CD14-positive monocyte (primary cell): Measurements from ENCODE around the gene CROT. TPM values are rescaled to one million over a fixed set of nuclear protein-coding genes. Genes with fewer than 3 reads are reported as not detected.

ENCODE experiments used
- DNase-seq, 3 donors: peaks; one replicate each; pipeline ENCODE4 v3.0.0-alpha.2; 2011 to 2022
- H2AFZ ChIP-seq: 2 replicates; pipeline ENCODE4 v1.6.0; 2012; ENCODE audit warnings: mild to moderate bottlenecking, low read depth, low read length, inconsistent platforms; ENCODE audit not compliant: insufficient read depth, poor library complexity, severe bottlenecking
- H3K27ac ChIP-seq, 2 donors: 1 replicate in 1 of 2; 2 replicates in 1 of 2; pipeline ENCODE4 v1.5.1; 2012 to 2013; ENCODE audit warnings: low read length in 2 of 2, control low read depth in 1 of 2, inconsistent platforms in 1 of 2, low read depth in 1 of 2, mild to moderate bottlenecking in 1 of 2
- H3K27me3 ChIP-seq, 2 donors: one replicate each; pipeline versions ENCODE4 v1.6.0 to v1.6.1; 2011 to 2013; ENCODE audit warnings: low read length in 2 of 2; ENCODE audit not compliant: control insufficient read depth in 2 of 2, insufficient read depth in 2 of 2
- H3K36me3 ChIP-seq, 2 donors: replicated peaks in 1 of 2; 1 replicate in 1 of 2; 2 replicates in 1 of 2; pipeline versions ENCODE4 v1.5.1 to v1.6.1; 2012 to 2013; ENCODE audit warnings: low read length in 2 of 2, control low read depth in 1 of 2, inconsistent platforms in 1 of 2, mild to moderate bottlenecking in 1 of 2; ENCODE audit not compliant: insufficient read depth in 2 of 2, control insufficient read depth in 1 of 2
- H3K4me1 ChIP-seq, 2 donors: 1 replicate in 1 of 2; 2 replicates in 1 of 2; pipeline versions ENCODE4 v1.5.1 to v1.6.1; 2012 to 2013; ENCODE audit warnings: low read length in 2 of 2, control low read depth in 1 of 2, inconsistent platforms in 1 of 2, mild to moderate bottlenecking in 1 of 2, moderate library complexity in 1 of 2; ENCODE audit not compliant: insufficient read depth in 2 of 2, control insufficient read depth in 1 of 2
- H3K4me2 ChIP-seq: replicated peaks from 2 replicates; pipeline ENCODE3; 2012; ENCODE audit warnings: low read length, moderate library complexity, mild to moderate bottlenecking; ENCODE audit not compliant: poor library complexity, severe bottlenecking; ENCODE audit errors: extremely low read depth
- H3K4me3 ChIP-seq, 3 experiments: fragments of 200-600 bp in 1 of 3; sonication (generic) in 1 of 3; replicated peaks in 1 of 3; 1 replicate in 2 of 3; 2 replicates in 1 of 3; pipeline ENCODE4 v1.5.1; 2011 to 2013; ENCODE audit warnings: low read length in 3 of 3, mild to moderate bottlenecking in 3 of 3, control low read depth in 2 of 3, low read depth in 2 of 3, inconsistent platforms in 1 of 3, moderate library complexity in 1 of 3
- H3K79me2 ChIP-seq: 2 replicates; pipeline ENCODE4 v1.6.0; 2012; ENCODE audit warnings: mild to moderate bottlenecking, control low read depth, inconsistent platforms, low read length, moderate library complexity; ENCODE audit not compliant: insufficient read depth
- H3K9ac ChIP-seq: 2 replicates; pipeline ENCODE4 v1.6.0; 2017; ENCODE audit warnings: low read length, mild to moderate bottlenecking; ENCODE audit not compliant: insufficient read depth, poor library complexity, severe bottlenecking
- H3K9me3 ChIP-seq, 2 donors: replicated peaks in 1 of 2; 1 replicate in 1 of 2; 2 replicates in 1 of 2; pipeline versions ENCODE4 v1.5.1 to v1.6.1; 2012 to 2013; ENCODE audit warnings: low read length in 2 of 2, control low read depth in 1 of 2; ENCODE audit not compliant: control insufficient read depth in 1 of 2, insufficient read depth in 1 of 2
- H4K20me1 ChIP-seq: 2 replicates; pipeline ENCODE4 v1.6.0; 2012; ENCODE audit warnings: mild to moderate bottlenecking, low read length, control low read depth, moderate library complexity; ENCODE audit not compliant: insufficient read depth
- H3K27ac Mint-ChIP-seq, 7 donors: one replicate each; pipeline ENCODE4 v1.8.0; 2020; ENCODE audit warnings: mild to moderate bottlenecking in 7 of 7, mixed read lengths in 7 of 7, moderate library complexity in 6 of 7, inconsistent platforms in 2 of 7
- H3K27me3 Mint-ChIP-seq, 3 donors: one replicate each; pipeline ENCODE4 v1.8.0; 2021 to 2022; ENCODE audit warnings: low read depth in 3 of 3, mild to moderate bottlenecking in 3 of 3, mixed read lengths in 3 of 3, moderate library complexity in 3 of 3, inconsistent platforms in 1 of 3
- H3K36me3 Mint-ChIP-seq, 2 donors: one replicate each; pipeline ENCODE4 v1.8.0; 2020; ENCODE audit warnings: mixed read lengths in 2 of 2, inconsistent platforms in 1 of 2, mild to moderate bottlenecking in 1 of 2
- H3K4me1 Mint-ChIP-seq: one replicate; pipeline ENCODE4 v1.8.0; 2020; ENCODE audit warnings: mild to moderate bottlenecking, mixed read lengths
- H3K4me3 Mint-ChIP-seq, 2 donors: one replicate each; pipeline ENCODE4 v1.8.0; 2020; ENCODE audit warnings: mild to moderate bottlenecking in 2 of 2, mixed read lengths in 2 of 2, moderate library complexity in 1 of 2
- H3K9me3 Mint-ChIP-seq, 7 donors: one replicate each; pipeline ENCODE4 v1.8.0; 2020 to 2022; ENCODE audit warnings: mixed read lengths in 7 of 7, mild to moderate bottlenecking in 6 of 7, moderate library complexity in 6 of 7, inconsistent platforms in 2 of 7
- WGBS: methylation state at CpG from one replicate; pipeline ENCODE4 v1.1.5; 2013; ENCODE audit warnings: missing lambda C conversion rate; ENCODE audit not compliant: insufficient coverage; 5-methylcytosine and 5-hydroxymethylcytosine counted together
- intact Hi-C, 2 donors: fragments of 100-400 bp; cut with micrococcal nuclease; formaldehyde crosslinking; loops; one replicate each; pipeline versions ENCODE4 v1.15.0 to v1.15.1; 2023
- polyA plus RNA-seq, 3 donors: library from polyadenylated mRNA; depleted of rRNA in 1 of 3; unstranded in 2 of 3; stranded (reverse) in 1 of 3; fragments of 300-500 nt in 2 of 3; fragments of >200 nt in 1 of 3; fragmentation: Illumina TruSeq in 2 of 3; gene quantifications; 1 replicate in 2 of 3; 2 replicates in 1 of 3; pipeline ENCODE4 v1.2.3, GENCODE V29; 2012 to 2021
- TF ChIP-seq, protein P1 (sequence below): fragments of 200-600 bp; IDR thresholded peaks from one replicate; pipeline ENCODE4 v1.8.0; 2022; ENCODE audit warnings: antibody characterized with exemption, mild to moderate bottlenecking

CROT gene
- polyA plus RNA-seq, 3 donors: 1.1 to 2.2 (median 1.4) TPM

DNA sequence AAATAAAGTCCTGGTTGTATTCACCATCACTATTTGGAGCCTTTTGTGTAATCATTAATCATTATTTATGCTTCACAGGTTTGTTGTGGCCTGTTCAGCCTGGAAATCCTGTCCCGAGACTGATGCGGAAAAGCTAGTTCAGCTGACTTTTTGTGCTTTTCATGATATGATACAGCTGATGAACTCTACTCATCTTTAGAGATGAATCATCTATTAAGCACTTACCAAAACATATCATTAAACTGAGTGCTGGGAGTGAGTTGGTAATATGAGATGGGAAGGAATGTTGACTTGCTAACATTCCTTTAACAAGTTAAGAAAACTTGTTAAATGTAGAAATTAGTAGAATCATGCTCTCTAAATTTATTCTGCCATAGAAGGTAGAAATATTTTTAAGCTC, 53.0 kb downstream of the CROT start:
- H3K4me1 ChIP-seq: no peaks in the 10 kb centered on the region
- no peak overlapping the region for H3K27ac ChIP-seq
- H3K4me2 ChIP-seq: no peak overlapping the region
- no peak for DNase-seq
- H3K36me3 Mint-ChIP-seq: peaks cover 8% of the 10 kb centered on the region in 2 donors
- H3K9me3 ChIP-seq: no peaks in the 10 kb centered on the region
- WGBS: no CpG with 5 or more reads among the region's 2 CpGs
- peaks cover 0 to 3% (median 0%) of the 10 kb centered on the region in 7 donors for H3K9me3 Mint-ChIP-seq
- TF ChIP-seq, protein P1, sequence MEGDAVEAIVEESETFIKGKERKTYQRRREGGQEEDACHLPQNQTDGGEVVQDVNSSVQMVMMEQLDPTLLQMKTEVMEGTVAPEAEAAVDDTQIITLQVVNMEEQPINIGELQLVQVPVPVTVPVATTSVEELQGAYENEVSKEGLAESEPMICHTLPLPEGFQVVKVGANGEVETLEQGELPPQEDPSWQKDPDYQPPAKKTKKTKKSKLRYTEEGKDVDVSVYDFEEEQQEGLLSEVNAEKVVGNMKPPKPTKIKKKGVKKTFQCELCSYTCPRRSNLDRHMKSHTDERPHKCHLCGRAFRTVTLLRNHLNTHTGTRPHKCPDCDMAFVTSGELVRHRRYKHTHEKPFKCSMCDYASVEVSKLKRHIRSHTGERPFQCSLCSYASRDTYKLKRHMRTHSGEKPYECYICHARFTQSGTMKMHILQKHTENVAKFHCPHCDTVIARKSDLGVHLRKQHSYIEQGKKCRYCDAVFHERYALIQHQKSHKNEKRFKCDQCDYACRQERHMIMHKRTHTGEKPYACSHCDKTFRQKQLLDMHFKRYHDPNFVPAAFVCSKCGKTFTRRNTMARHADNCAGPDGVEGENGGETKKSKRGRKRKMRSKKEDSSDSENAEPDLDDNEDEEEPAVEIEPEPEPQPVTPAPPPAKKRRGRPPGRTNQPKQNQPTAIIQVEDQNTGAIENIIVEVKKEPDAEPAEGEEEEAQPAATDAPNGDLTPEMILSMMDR: no peak
- H3K4me3 Mint-ChIP-seq: no peak overlapping the region
- no peaks in the 10 kb centered on the region for H3K79me2 ChIP-seq
- intact Hi-C loops: no loop called here
- no peak overlapping the region for H3K4me3 ChIP-seq
- H3K9ac ChIP-seq: no peak overlapping the region
- peaks cover 0 to 2% of the 10 kb centered on the region in 2 donors for H3K36me3 ChIP-seq
- no peak overlapping the region for H3K27ac Mint-ChIP-seq
- no peak overlapping the region for H2AFZ ChIP-seq
- H3K27me3 Mint-ChIP-seq: no peaks in the 10 kb centered on the region
- H4K20me1 ChIP-seq: no peaks in the 10 kb centered on the region
- no peaks in the 10 kb centered on the region for H3K27me3 ChIP-seq
- no peaks in the 10 kb centered on the region for H3K4me1 Mint-ChIP-seq

DNA sequence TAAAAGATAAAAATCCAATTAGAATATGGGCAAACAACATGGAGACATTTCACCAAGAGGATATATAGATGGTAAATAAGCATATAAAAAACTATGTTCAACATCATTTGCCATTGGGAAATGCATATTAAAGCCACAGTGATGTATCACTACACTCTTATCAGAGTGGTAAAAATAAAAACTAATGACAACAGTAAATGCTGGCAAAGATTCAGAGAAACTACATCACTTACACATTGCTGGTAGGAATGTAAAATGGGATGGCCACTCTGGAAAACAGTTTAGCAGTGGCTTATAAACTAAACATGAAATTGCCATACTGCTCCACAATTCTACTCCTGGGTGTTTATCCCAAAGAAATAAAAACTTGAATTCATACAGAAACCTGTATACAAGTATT, 59.2 kb downstream of the CROT start:
- Histone ChIP-seq H3K27ac (no peak overlapping the region), H3K4me1 (no peaks in the 10 kb centered on the region), H2AFZ (no peak overlapping the region), H4K20me1 (no peaks in the 10 kb centered on the region), H3K9me3 (no peaks in the 10 kb centered on the region), H3K4me3 (no peak overlapping the region), H3K9ac (no peak overlapping the region), H3K36me3 (no peaks in the 10 kb centered on the region), H3K27me3 (no peaks in the 10 kb centered on the region), H3K4me2 (no peak overlapping the region), H3K79me2 (no peaks in the 10 kb centered on the region)
- DNase-seq: no peak
- TF ChIP-seq, protein P1: no peak
- intact Hi-C loops: no loop called here
- Mint-ChIP-seq H3K27me3 (no peaks in the 10 kb centered on the region), H3K27ac (no peak overlapping the region), H3K4me3 (no peak overlapping the region), H3K36me3 (no peaks in the 10 kb centered on the region), H3K4me1 (no peaks in the 10 kb centered on the region), H3K9me3 (peaks cover 0 to 4% (median 0%) of the 10 kb centered on the region in 7 donors)
